ENCODE results near the gene IDUA.

- TF ChIP-seq REST (IDR thresholded peaks at IDR 0.05; ENCODE audit: low read depth), result no peak
- TF ChIP-seq ZBTB7A (IDR thresholded peaks at IDR 0.05; ENCODE audit: low read depth), result no peak
- TF ChIP-seq YY1 (IDR thresholded peaks at IDR 0.05; ENCODE audit: low read depth), result no peak
These were observed 28.9 kb downstream of the IDUA start for GRCh38 chr4:1015746-1016145.
